Brain microvascular endothelial cell (primary cell): ENCODE data around the gene LARGE2.

Source experiments
- DNase-seq: peaks from one replicate; pipeline ENCODE4 v3.0.0-alpha.2; 2020
- H3K27ac ChIP-seq: fragments of 250-450 bp; sonication (Bioruptor Pico); 2 replicates; pipeline ENCODE4 v1.5.1; 2020; ENCODE audit warnings: mild to moderate bottlenecking, moderate library complexity
- H3K27me3 ChIP-seq: fragments of 250-450 bp; sonication (Bioruptor Pico); replicated peaks from 2 replicates; pipeline ENCODE4 v1.5.1; 2020; ENCODE audit warnings: mild to moderate bottlenecking
- H3K36me3 ChIP-seq: fragments of 250-450 bp; sonication (Bioruptor Pico); replicated peaks from 2 replicates; pipeline ENCODE4 v1.5.1; 2020; ENCODE audit warnings: mild to moderate bottlenecking
- H3K4me3 ChIP-seq: 2 replicates; pipeline ENCODE4 v1.5.1; 2011; ENCODE audit warnings: low read depth, mild to moderate bottlenecking, control low read depth, low read length, moderate library complexity
- CTCF ChIP-seq: IDR thresholded peaks from 2 replicates; pipeline ENCODE4 v1.5.1; 2011; ENCODE audit warnings: low read depth, mild to moderate bottlenecking, moderate library complexity, low read length, control low read depth, inconsistent platforms; ENCODE audit errors: missing control alignments
- in situ Hi-C: cut with HindIII; loops from 2 replicates; pipeline ENCODE4 v1.10.0; 2017; ENCODE audit warnings: low sequenced_read_pairs, low pct_ligation_motif_present

Gene LARGE2

GRCh38 chr11:45922425-45923082 is at the start of gene LARGE2:
Gene LARGE2 (plus strand): TSS chr11:45922656. CDS start chr11:45922883, 227 bp downstream.
- TF ChIP-seq CTCF = no peak
- Histone ChIP-seq H3K27ac (no peak within 1 kb of the TSS), H3K4me3 (no peak within 1 kb of the TSS), H3K36me3 (no peaks in the 10 kb centered on the region), H3K27me3 (peaks cover 32% of the 10 kb centered on the region)
- in situ Hi-C loops = no loop called here
- DNase-seq = no peak

- no peak for TF ChIP-seq CTCF
- Histone ChIP-seq H3K27me3 (no peaks in the 10 kb centered on the region), H3K36me3 (peaks cover 22% of the 10 kb centered on the region), H3K4me3 (no peak overlapping the region), H3K27ac (no peak overlapping the region)
- in situ Hi-C loops = no loop called here
- no peak for DNase-seq
Measured at GRCh38 chr11:45876401-45876800, 46.1 kb upstream of the LARGE2 start.

- TF ChIP-seq CTCF = no peak
- no peak for DNase-seq
- H3K27ac ChIP-seq = no peak overlapping the region
- in situ Hi-C loops = no loop called here
- no peak overlapping the region for H3K4me3 ChIP-seq
- peaks cover 13% of the 10 kb centered on the region for H3K36me3 ChIP-seq
- no peaks in the 10 kb centered on the region for H3K27me3 ChIP-seq
Measured at GRCh38 chr11:45877221-45877620, 45.2 kb upstream of the LARGE2 start.

GRCh38 chr11:45877845-45878244 is 44.6 kb upstream of the LARGE2 start:
- no peak overlapping the region for H3K4me3 ChIP-seq
- H3K27ac ChIP-seq = no peak overlapping the region
- in situ Hi-C loops = no loop called here
- H3K27me3 ChIP-seq = no peaks in the 10 kb centered on the region
- peaks cover 13% of the 10 kb centered on the region for H3K36me3 ChIP-seq
- DNase-seq = no peak
- no peak for TF ChIP-seq CTCF

- H3K36me3 ChIP-seq = peaks cover 10% of the 10 kb centered on the region
- no peak overlapping the region for H3K27ac ChIP-seq
- TF ChIP-seq CTCF = no peak
- no peak for DNase-seq
- H3K27me3 ChIP-seq = no peaks in the 10 kb centered on the region
- in situ Hi-C loops = no loop called here
- no peak overlapping the region for H3K4me3 ChIP-seq
Measured at GRCh38 chr11:45879803-45880686, 42.4 kb upstream of the LARGE2 start.
